A673 (cell line): ENCODE results near the gene IFNG. TPM values are rescaled to one million over a fixed set of nuclear protein-coding genes. Genes with fewer than 3 reads are reported as not detected.
A peak's percentile ranks its signal among the peaks of the same experiment; 100 is the strongest.

Experiments
- BruUV-seq: library from RNA; stranded (reverse); fragments of 400-500 nt; replicated peaks from 2 replicates; lab custom pipeline; 2021; lab: Mats Ljungman, UMichigan
- CTCF ChIA-PET: fragments of 300-600 bp; sonication (Branson Sonifier 250); formaldehyde crosslinking; loops from one replicate; lab custom pipeline; 2022; ENCODE audit warnings: antibody characterized with exemption; lab: Charles Lee
- POLR2A ChIA-PET: fragments of 300-600 bp; sonication (Branson Sonifier 250); formaldehyde crosslinking; loops from one replicate; lab custom pipeline; 2022; ENCODE audit warnings: antibody characterized with exemption; ENCODE audit not compliant: low non-redundant PET; lab: Charles Lee
- DNase-seq: peaks from one replicate; pipeline ENCODE4 v3.0.0-alpha.2; 2015; ENCODE audit warnings: low spot score
- H3K27ac ChIP-seq: fragments of 200-600 bp; sonication (generic); 2 replicates; pipeline ENCODE4 v1.5.1; 2016; ENCODE audit warnings: mixed run types, low read depth, mild to moderate bottlenecking, mixed read lengths, antibody characterized with exemption, low read length; ENCODE audit not compliant: poor library complexity, severe bottlenecking
- H3K27me3 ChIP-seq: fragments of 200-600 bp; sonication (generic); replicated peaks from 2 replicates; pipeline ENCODE4 v1.6.1; 2017; ENCODE audit warnings: mixed run types, low read depth, mild to moderate bottlenecking, mixed read lengths, antibody characterized with exemption, low read length; ENCODE audit not compliant: insufficient read depth, poor library complexity
- H3K36me3 ChIP-seq: fragments of 200-600 bp; sonication (generic); 2 replicates; pipeline ENCODE4 v1.6.1; 2016; ENCODE audit warnings: mixed run types, mild to moderate bottlenecking, mixed read lengths, antibody characterized with exemption, low read length; ENCODE audit not compliant: insufficient read depth, poor library complexity, severe bottlenecking
- H3K4me1 ChIP-seq: fragments of 200-600 bp; sonication (generic); 2 replicates; pipeline ENCODE4 v1.6.1; 2017; ENCODE audit warnings: mixed run types, mild to moderate bottlenecking, mixed read lengths, antibody characterized with exemption, low read length; ENCODE audit not compliant: insufficient read depth, poor library complexity, severe bottlenecking
- H3K4me3 ChIP-seq: fragments of 200-600 bp; sonication (generic); 2 replicates; pipeline ENCODE4 v1.5.1; 2016; ENCODE audit warnings: low read depth, mixed run types, mild to moderate bottlenecking, mixed read lengths, low read length; ENCODE audit not compliant: poor library complexity, severe bottlenecking
- H3K9me3 ChIP-seq: fragments of 200-600 bp; sonication (generic); 2 replicates; pipeline ENCODE4 v1.6.1; 2016; ENCODE audit warnings: mixed run types, low read depth, mild to moderate bottlenecking, mixed read lengths, antibody characterized with exemption, low read length; ENCODE audit not compliant: poor library complexity, severe bottlenecking
- CTCF ChIP-seq: fragments of 300-800, 200-600 bp; sonication (generic); conservative IDR thresholded peaks from 2 replicates; pipeline ENCODE4 v1.5.1; 2017; ENCODE audit warnings: low read depth, mild to moderate bottlenecking, antibody characterized with exemption, low read length, moderate library complexity, mixed read lengths
- EZH2 ChIP-seq: fragments of 200-600 bp; sonication (generic); IDR thresholded peaks from 2 replicates; pipeline ENCODE4 v1.6.1; 2017; ENCODE audit warnings: borderline replicate concordance, low read depth, mild to moderate bottlenecking, mixed read lengths, antibody characterized with exemption, low read length; ENCODE audit not compliant: poor library complexity, severe bottlenecking
- intact Hi-C: fragments of 100-400 bp; cut with micrococcal nuclease; formaldehyde crosslinking; loops from one replicate; pipeline ENCODE4 v1.10.0; 2022; ENCODE audit not compliant: unreplicated experiment
- total RNA-seq: library from RNA; stranded (reverse); gene quantifications from 2 replicates; pipeline ENCODE4 v1.2.3, GENCODE V29; 2021

IFNG gene
- total RNA-seq, 1 experiment from 2014 or later, result not detected

GRCh38 chr12:68189821-68190242 is 30.3 kb upstream of the IFNG start:
- CTCF ChIA-PET, result no interaction called here
- TF ChIP-seq EZH2 (no peak), CTCF (no peak)
- intact Hi-C loops, result no loop called here
- no TSS peak for BruUV-seq
- H3K27ac ChIP-seq, result no peak overlapping the region
- peaks cover 29% of the 10 kb centered on the region for H3K27me3 ChIP-seq
- H3K9me3 ChIP-seq, result no peaks in the 10 kb centered on the region
- H3K4me1 ChIP-seq, result no peaks in the 10 kb centered on the region
- no peak overlapping the region for H3K4me3 ChIP-seq
- POLR2A ChIA-PET, result no interaction called here
- H3K36me3 ChIP-seq, result no peaks in the 10 kb centered on the region
- DNase-seq, result peak; percentile 40

- POLR2A ChIA-PET, result no interaction called here
- no peak overlapping the region for H3K27ac ChIP-seq
- no peaks in the 10 kb centered on the region for H3K9me3 ChIP-seq
- H3K4me1 ChIP-seq, result no peaks in the 10 kb centered on the region
- CTCF ChIA-PET, result no interaction called here
- BruUV-seq, result no TSS peak
- no peak for DNase-seq
- intact Hi-C loops, result no loop called here
- H3K27me3 ChIP-seq, result peaks cover 34% of the 10 kb centered on the region
- TF ChIP-seq EZH2, result no peak
- TF ChIP-seq CTCF, result no peak
- no peaks in the 10 kb centered on the region for H3K36me3 ChIP-seq
- H3K4me3 ChIP-seq, result no peak overlapping the region
Observed at GRCh38 chr12:68185598-68185997, 26.1 kb upstream of the IFNG start.

GRCh38 chr12:68180792-68181744 is 21.5 kb upstream of the IFNG start:
- no peak overlapping the region for H3K27ac ChIP-seq
- intact Hi-C loops, result no loop called here

More at GRCh38 chr12:68180792-68181744, 21.5 kb upstream of the IFNG start:
- Histone ChIP-seq H3K4me3 (no peak overlapping the region), H3K36me3 (no peaks in the 10 kb centered on the region), H3K4me1 (no peaks in the 10 kb centered on the region), H3K9me3 (no peaks in the 10 kb centered on the region), H3K27me3 (peaks cover 9% of the 10 kb centered on the region)
- DNase-seq, result peak; percentile 6
- no TSS peak for BruUV-seq
- POLR2A ChIA-PET, result no interaction called here
- TF ChIP-seq CTCF, result no peak
- TF ChIP-seq EZH2, result no peak
- CTCF ChIA-PET, result no interaction called here
